PC-3 (cell line): ENCODE data around the gene TANK. TPM values are rescaled to one million over a fixed set of nuclear protein-coding genes. Genes with fewer than 3 reads are reported as not detected.
A peak's percentile ranks its signal among the peaks of the same experiment; 100 is the strongest.

Experiments used
- ATAC-seq: fragments of 200-7000 bp; cut with Tn5 transposase; 2 replicates; pipeline ENCODE4 v1.9.1; 2020; ENCODE audit warnings: mild to moderate bottlenecking, moderate library complexity
- BruUV-seq: library from RNA; stranded (reverse); fragments of 400-500 nt; replicated peaks from 2 replicates; lab custom pipeline; 2021; lab: Mats Ljungman, UMichigan
- CTCF ChIA-PET: fragments of 300-600 bp; sonication (Branson Sonifier 250); formaldehyde crosslinking; loops from one replicate; lab custom pipeline; 2022; ENCODE audit warnings: antibody characterized with exemption; lab: Charles Lee
- POLR2A ChIA-PET: fragments of 300-600 bp; sonication (Branson Sonifier 250); formaldehyde crosslinking; loops from one replicate; lab custom pipeline; 2022; ENCODE audit warnings: antibody characterized with exemption; ENCODE audit not compliant: unreplicated experiment; lab: Charles Lee
- DNase-seq: peaks from one replicate; pipeline ENCODE4 v3.0.0-alpha.2; 2015
- H2AFZ ChIP-seq: fragments of 300-600 bp; sonication (generic); 2 replicates; pipeline ENCODE4 v1.6.0; 2016; ENCODE audit warnings: antibody characterized with exemption, low read length
- H3F3A ChIP-seq: fragments of 300-600 bp; sonication (generic); one replicate; pipeline ENCODE4 v1.6.0; 2017; ENCODE audit warnings: antibody characterized with exemption, low read length, control low read depth, mild to moderate bottlenecking; ENCODE audit not compliant: unreplicated experiment
- H3K27ac ChIP-seq: fragments of 300-600 bp; sonication (generic); 2 replicates; pipeline ENCODE4 v1.5.1; 2016; ENCODE audit warnings: mild to moderate bottlenecking, low read length
- H3K27me3 ChIP-seq: fragments of 300-600 bp; sonication (generic); 2 replicates; pipeline ENCODE4 v1.6.1; 2016; ENCODE audit warnings: low read length, mixed read lengths
- H3K36me3 ChIP-seq: fragments of 300-600 bp; sonication (generic); 2 replicates; pipeline ENCODE4 v1.6.1; 2016; ENCODE audit warnings: low read depth, mixed run types, low read length, mixed read lengths
- H3K4me1 ChIP-seq: fragments of 300-600 bp; sonication (generic); 2 replicates; pipeline ENCODE4 v1.5.1; 2016; ENCODE audit warnings: low read length; ENCODE audit not compliant: insufficient read depth
- H3K4me2 ChIP-seq: fragments of 300-600 bp; sonication (generic); 2 replicates; pipeline ENCODE4 v1.6.0; 2016; ENCODE audit warnings: low read length
- H3K4me3 ChIP-seq: fragments of 300-600 bp; sonication (generic); 2 replicates; pipeline ENCODE4 v1.5.1; 2016; ENCODE audit warnings: mild to moderate bottlenecking, low read length, mixed read lengths
- H3K79me2 ChIP-seq: fragments of 300-600 bp; sonication (generic); 2 replicates; pipeline ENCODE4 v1.6.1; 2017; ENCODE audit warnings: low read length, mixed read lengths
- H3K9ac ChIP-seq: fragments of 300-600 bp; sonication (generic); 2 replicates; pipeline ENCODE4 v1.6.0; 2016; ENCODE audit warnings: mild to moderate bottlenecking, low read length
- H3K9me2 ChIP-seq: fragments of 300-600 bp; sonication (generic); replicated peaks from 2 replicates; pipeline ENCODE4 v1.6.1; 2016; ENCODE audit warnings: mixed run types, low read length, mixed read lengths
- H3K9me3 ChIP-seq: fragments of 300-600 bp; sonication (generic); 2 replicates; pipeline ENCODE4 v1.6.1; 2016; ENCODE audit warnings: low read length, mixed read lengths
- H4K20me1 ChIP-seq: fragments of 300-600 bp; sonication (generic); 2 replicates; pipeline ENCODE4 v1.6.1; 2016; ENCODE audit warnings: low read length, mixed read lengths
- CTCF ChIP-seq: fragments of 300-600 bp; sonication (generic); conservative IDR thresholded peaks from 2 replicates; pipeline ENCODE4 v1.5.1; 2017; ENCODE audit warnings: antibody characterized with exemption, low read depth, mild to moderate bottlenecking, low read length
- EZH2 ChIP-seq: fragments of 300-600 bp; sonication (generic); IDR thresholded peaks from one replicate; pipeline ENCODE4 v1.6.1; 2017; ENCODE audit warnings: antibody characterized with exemption, mild to moderate bottlenecking, low read length; ENCODE audit not compliant: unreplicated experiment
- EZH2phosphoT487 ChIP-seq: fragments of 300-600 bp; sonication (generic); IDR thresholded peaks from 2 replicates; pipeline ENCODE4 v1.6.1; 2018; ENCODE audit warnings: mild to moderate bottlenecking, antibody characterized with exemption, low read length, borderline replicate concordance
- intact Hi-C: fragments of 100-400 bp; cut with micrococcal nuclease; formaldehyde crosslinking; loops from 2 replicates; pipeline ENCODE4 v1.9.0; 2023
- total RNA-seq: library from RNA; depleted of rRNA; stranded (reverse); fragments of >200 nt; gene quantifications from 2 replicates; pipeline ENCODE4 v1.2.3, GENCODE V29; 2014

Gene TANK
- total RNA-seq, 1 experiment from 2014 or later: 23.7 TPM

GRCh38 chr2:161170377-161170776, 10.1 kb downstream of the TANK start:
- H3K4me1 ChIP-seq: peaks cover 12% of the 10 kb centered on the region; the same call in 1 of the 2 replicates

GRCh38 chr2:161170958-161171932, 11.0 kb downstream of the TANK start:
- H3K9me2 ChIP-seq: no peaks in the 10 kb centered on the region
- ChIA-PET CTCF (no interaction called here), POLR2A (no interaction called here)
- no peak overlapping the region for H3K4me2 ChIP-seq
- TF ChIP-seq EZH2phosphoT487 (no peak), EZH2 (no peak), CTCF (no peak)
- intact Hi-C loops: no loop called here
- no peaks in the 10 kb centered on the region for H4K20me1 ChIP-seq
- no peaks in the 10 kb centered on the region for H3K27me3 ChIP-seq
- peaks cover 3% of the 10 kb centered on the region; the same call in 1 of the 2 replicates for H3K36me3 ChIP-seq
- no TSS peak for BruUV-seq
- no peak for ATAC-seq
- H3K79me2 ChIP-seq: no peaks in the 10 kb centered on the region
- H3F3A ChIP-seq: no peaks in the 10 kb centered on the region
- no peak overlapping the region for H3K9ac ChIP-seq
- H2AFZ ChIP-seq: no peak overlapping the region
- no peak for DNase-seq
- H3K9me3 ChIP-seq: no peaks in the 10 kb centered on the region
- no peak overlapping the region for H3K4me3 ChIP-seq
- H3K4me1 ChIP-seq: peaks cover 10% of the 10 kb centered on the region; the same call in 1 of the 2 replicates
- no peak overlapping the region for H3K27ac ChIP-seq

More at GRCh38 chr2:161170377-161170776, 10.1 kb downstream of the TANK start:
- TF ChIP-seq EZH2 (no peak), EZH2phosphoT487 (no peak), CTCF (no peak)
- Histone ChIP-seq H3K36me3 (peaks cover 3% of the 10 kb centered on the region; the same call in 1 of the 2 replicates), H3K4me3 (no peak overlapping the region), H3K27me3 (no peaks in the 10 kb centered on the region), H3K9ac (no peak overlapping the region), H3K9me2 (no peaks in the 10 kb centered on the region), H3K9me3 (no peaks in the 10 kb centered on the region), H3K27ac (no peak overlapping the region), H3K79me2 (no peaks in the 10 kb centered on the region), H4K20me1 (no peaks in the 10 kb centered on the region), H3F3A (no peaks in the 10 kb centered on the region), H3K4me2 (no peak overlapping the region), H2AFZ (no peak overlapping the region)
- intact Hi-C loops: no loop called here
- POLR2A ChIA-PET: no interaction called here
- peak; percentile 62; the same call in 1 of the 2 replicates for ATAC-seq
- CTCF ChIA-PET: no interaction called here
- DNase-seq: peak; percentile 15
- BruUV-seq: no TSS peak
